GM21723 (cell line): ENCODE data around the gene GPR176.

Experiments
- ATAC-seq: cut with Tn5 transposase; IDR thresholded peaks from one replicate; pipeline ENCODE4 v1.9.1; 2021; ENCODE audit warnings: mild to moderate bottlenecking, moderate library complexity; ENCODE audit not compliant: unreplicated experiment

GPR176 gene

GRCh38 chr15:39860200-39860599 is 59.9 kb downstream of the GPR176 start:
- ATAC-seq: no peak

GRCh38 chr15:39859636-39860035 is 60.4 kb downstream of the GPR176 start:
- ATAC-seq: no peak

GRCh38 chr15:39857132-39857531 is 62.9 kb downstream of the GPR176 start:
- no peak for ATAC-seq

- ATAC-seq: no peak
These were observed 63.7 kb downstream of the GPR176 start for GRCh38 chr15:39856357-39856756.

GRCh38 chr15:39855400-39855799 is 64.7 kb downstream of the GPR176 start:
- ATAC-seq: no peak

- no peak for ATAC-seq
These were observed 65.9 kb downstream of the GPR176 start for GRCh38 chr15:39854161-39854560.

GRCh38 chr15:39852250-39852649 is 67.8 kb downstream of the GPR176 start:
- ATAC-seq: no peak

GRCh38 chr15:39851500-39852092 is 68.5 kb downstream of the GPR176 start:
- ATAC-seq: no peak

- ATAC-seq: no peak
These were observed 69.6 kb downstream of the GPR176 start for GRCh38 chr15:39850436-39850835.

- no peak for ATAC-seq
These were observed 74.0 kb downstream of the GPR176 start for GRCh38 chr15:39846108-39846507.

GRCh38 chr15:39845582-39845981 is 74.5 kb downstream of the GPR176 start:
- no peak for ATAC-seq

GRCh38 chr15:39843565-39843964 is 76.5 kb downstream of the GPR176 start:
- no peak for ATAC-seq

GRCh38 chr15:39837454-39837853 is 82.6 kb downstream of the GPR176 start:
- ATAC-seq: no peak

GRCh38 chr15:39835550-39835949 is 84.5 kb downstream of the GPR176 start:
- no peak for ATAC-seq

GRCh38 chr15:39834256-39834655 is 85.8 kb downstream of the GPR176 start:
- ATAC-seq: no peak

GRCh38 chr15:39833515-39833981 is 86.5 kb downstream of the GPR176 start:
- ATAC-seq: no peak

GRCh38 chr15:39830166-39830565 is 89.9 kb downstream of the GPR176 start:
- ATAC-seq: no peak

- ATAC-seq: no peak
These were observed 91.6 kb downstream of the GPR176 start for GRCh38 chr15:39828374-39828931.

- ATAC-seq: no peak
These were observed 93.1 kb downstream of the GPR176 start for GRCh38 chr15:39826975-39827374.

- no peak for ATAC-seq
These were observed 96.4 kb downstream of the GPR176 start for GRCh38 chr15:39823634-39824033.

GRCh38 chr15:39820050-39820602 is 99.9 kb downstream of the GPR176 start:
- ATAC-seq: no peak

- ATAC-seq: no peak
These were observed 100.5 kb downstream of the GPR176 start for GRCh38 chr15:39819533-39819932.

GRCh38 chr15:39817892-39818291 is 102.2 kb downstream of the GPR176 start:
- ATAC-seq: no peak
